GM20431 (cell line): ENCODE results near the gene IGSF9.

Experiments
- in situ Hi-C: fragments of 300-500 bp; cut with MseI, MboI; formaldehyde crosslinking; loops from one replicate; pipeline ENCODE4 v1.15.0; 2020; ENCODE audit warnings: low sequenced_read_pairs; ENCODE audit not compliant: unreplicated experiment

The IGSF9 gene

GRCh38 chr1:159879977-159880376, 65.4 kb downstream of the IGSF9 start:
- in situ Hi-C loops, result no loop called here

- in situ Hi-C loops, result no loop called here
Measured at GRCh38 chr1:159879136-159879535, 66.3 kb downstream of the IGSF9 start.

- in situ Hi-C loops, result no loop called here
Measured at GRCh38 chr1:159877695-159878444, 67.5 kb downstream of the IGSF9 start.
